HG03135 (cell line): Measurements from ENCODE around the gene CFDP1.

Experiments
- ATAC-seq: cut with Tn5 transposase; IDR thresholded peaks from one replicate; pipeline ENCODE4 v1.9.1; 2021; ENCODE audit warnings: mild to moderate bottlenecking, moderate library complexity; ENCODE audit not compliant: unreplicated experiment

The CFDP1 gene

DNA sequence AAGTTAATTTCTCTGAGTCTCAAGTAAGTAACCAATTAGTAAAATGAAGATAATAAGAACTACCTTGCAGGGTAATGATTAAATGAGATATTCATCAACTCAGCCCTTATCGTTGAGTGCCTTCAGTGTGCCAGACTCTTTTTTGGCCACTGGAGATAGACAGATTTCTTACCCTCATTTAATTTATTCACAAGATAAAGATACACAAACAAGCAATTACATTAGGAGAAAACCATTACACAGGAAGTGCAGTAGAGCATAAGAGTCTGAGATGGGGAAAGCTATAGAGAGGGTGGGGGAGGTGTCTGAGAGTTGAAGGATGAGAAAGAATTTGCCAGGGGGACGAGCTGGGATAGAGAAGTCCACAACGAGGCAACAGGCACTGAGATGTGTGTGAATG, 109.4 kb downstream of the CFDP1 start:
- no peak for ATAC-seq

DNA sequence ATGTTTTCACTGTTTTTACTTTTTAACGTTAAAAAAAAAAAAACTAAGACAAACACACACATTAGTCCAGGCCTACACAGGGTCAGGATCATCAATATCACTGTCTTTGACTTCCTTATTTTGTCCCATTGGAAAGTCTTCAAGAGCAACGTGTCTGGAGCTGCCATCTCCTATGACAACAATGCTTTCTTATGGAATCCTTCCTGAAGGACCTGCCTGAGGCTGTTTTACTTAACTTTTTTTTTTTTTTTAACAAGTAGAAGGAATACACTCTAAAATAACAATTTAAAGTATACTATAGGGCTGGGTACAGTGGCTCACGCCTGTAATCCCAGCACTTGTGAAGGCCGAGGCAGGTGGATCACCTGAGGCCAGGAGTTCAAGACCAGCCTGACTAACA, 110.1 kb downstream of the CFDP1 start:
- no peak for ATAC-seq

DNA sequence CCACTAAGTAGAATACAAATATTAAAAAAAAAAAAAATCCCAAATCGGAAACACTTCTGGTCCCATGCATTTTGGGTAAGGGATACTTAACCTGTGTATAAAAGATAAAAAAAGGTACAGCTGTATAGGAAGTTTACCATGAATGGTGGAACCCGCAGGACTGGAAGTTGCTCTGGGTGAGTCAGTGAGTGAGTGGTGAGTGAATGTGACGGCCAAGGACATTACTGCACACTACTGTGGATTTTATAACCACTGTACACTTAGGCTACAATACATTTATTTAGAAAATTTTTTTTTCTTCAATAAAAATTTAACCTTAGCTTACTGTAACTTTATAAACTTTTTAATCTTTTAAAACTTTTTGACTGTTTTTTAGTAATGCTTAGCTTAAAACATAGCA, 110.6 kb downstream of the CFDP1 start:
- ATAC-seq = no peak

DNA sequence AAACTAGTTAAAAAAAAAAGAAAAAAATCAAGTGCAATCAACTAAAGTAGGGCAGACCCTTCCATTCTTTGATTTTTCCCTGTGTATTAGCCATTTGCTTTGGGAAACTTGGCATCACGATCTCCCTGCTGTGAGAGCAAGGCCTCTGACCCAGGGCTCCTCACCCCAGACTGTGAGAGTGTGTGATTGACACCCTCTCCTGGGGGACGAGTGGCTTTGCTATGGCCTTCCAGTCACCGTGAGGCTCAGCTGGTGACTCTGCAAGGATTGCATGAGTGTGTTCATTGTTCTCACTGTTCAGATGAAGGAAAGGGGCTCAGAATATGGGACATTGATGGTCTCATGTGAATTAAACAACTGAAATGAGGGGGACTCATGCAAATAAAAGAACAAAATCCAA, 112.9 kb downstream of the CFDP1 start:
- peak; percentile 15 for ATAC-seq

DNA sequence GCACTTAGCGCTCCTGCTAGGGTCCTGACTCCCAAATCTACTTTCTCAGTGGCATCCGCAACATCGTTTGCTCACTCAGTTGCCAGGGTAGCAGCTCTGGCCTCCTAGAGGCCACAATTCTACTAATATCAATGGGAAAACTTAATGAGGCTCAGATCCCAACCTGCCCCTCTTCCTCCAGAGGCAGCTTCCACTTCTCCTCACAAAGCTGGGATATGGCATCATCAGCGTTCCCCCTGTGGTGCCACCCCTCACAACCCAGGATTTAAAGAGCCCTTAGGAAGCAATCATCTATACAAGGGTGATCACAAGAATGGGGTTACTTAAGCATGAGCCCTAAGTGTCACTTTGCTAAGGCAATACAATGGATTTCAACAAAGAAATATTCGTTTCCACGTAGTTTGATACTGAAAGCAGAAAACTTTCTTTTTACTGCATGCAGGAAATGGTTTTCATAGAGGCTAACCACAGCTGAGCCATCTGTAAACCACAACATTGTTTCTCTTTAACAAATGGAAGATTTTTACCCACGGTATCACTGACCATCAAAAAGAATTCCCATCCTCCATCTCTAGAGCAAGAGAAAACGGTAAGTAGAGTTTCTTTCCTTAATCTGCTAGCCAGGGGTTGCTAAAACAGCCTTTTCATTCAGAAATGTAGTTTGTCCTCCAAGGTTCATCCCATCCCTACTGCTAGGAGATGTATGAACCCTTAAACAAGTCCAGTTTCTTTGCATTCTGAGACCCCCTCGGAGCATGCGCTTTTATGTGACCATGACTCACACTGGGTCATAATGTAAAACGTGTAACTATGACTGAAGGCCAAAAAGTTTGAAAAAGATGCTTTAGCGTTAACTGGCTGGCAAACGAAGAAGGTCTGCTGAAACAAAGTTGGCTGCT, 113.5 kb downstream of the CFDP1 start:
- peak; percentile 64 for ATAC-seq

DNA sequence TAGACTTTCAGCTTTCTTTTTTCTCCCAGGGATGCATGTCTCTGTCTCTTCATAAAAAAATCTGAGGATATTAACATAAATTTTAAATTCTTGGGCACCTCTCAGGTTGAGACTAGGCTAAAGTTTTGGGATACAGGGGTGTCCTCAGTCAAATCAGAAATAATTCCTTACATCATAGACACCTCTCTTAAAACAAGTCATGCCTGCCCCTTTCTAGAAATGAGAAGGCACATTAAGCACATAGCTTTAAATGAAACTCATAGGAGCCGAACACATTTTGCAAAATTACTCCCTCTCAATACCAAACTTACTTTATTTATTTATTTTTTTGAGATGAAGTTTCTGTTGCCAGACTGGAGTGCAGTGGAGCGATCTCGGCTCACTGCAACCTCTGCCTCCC, 114.6 kb downstream of the CFDP1 start:
- no peak for ATAC-seq

DNA sequence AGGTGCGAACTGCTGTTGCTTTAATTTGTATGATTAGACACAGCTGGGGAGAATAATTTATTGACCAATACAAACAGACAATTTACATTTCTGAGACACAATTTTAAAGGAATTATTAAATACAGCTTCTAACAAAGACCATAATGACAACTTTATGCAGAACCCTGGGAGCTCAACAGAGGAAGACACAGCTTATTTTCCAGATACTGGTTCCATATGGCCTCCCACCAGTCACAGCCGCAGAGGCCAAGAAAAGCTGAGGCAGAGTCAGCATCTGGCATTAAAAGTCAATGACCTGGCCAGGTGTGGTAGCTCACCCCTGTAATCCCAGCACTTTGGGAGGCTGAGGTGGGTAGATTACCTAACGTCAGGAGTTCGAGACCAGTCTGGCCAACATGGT, 115.8 kb downstream of the CFDP1 start:
- no peak for ATAC-seq

DNA sequence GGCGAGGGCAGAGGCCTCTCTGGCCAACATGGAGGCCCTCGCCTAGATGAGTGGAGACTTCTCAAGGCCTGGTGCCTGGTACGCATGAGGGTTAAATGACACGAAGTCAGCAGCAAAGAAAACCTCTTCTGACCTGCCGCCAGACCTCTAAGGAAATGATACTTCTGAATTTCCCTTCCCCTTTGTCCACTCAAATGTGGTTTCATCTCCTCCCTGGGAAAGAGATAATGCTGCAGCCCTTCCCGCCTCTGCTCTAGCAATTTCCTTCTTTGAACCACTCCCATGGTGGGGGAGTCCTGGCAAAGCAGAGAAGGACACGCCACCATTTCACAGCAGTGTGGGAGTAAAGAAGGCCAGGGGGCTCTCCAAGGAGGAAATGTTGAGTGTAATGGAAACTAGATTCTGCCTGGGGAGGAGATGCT, 116.2 kb downstream of the CFDP1 start:
- no peak for ATAC-seq

DNA sequence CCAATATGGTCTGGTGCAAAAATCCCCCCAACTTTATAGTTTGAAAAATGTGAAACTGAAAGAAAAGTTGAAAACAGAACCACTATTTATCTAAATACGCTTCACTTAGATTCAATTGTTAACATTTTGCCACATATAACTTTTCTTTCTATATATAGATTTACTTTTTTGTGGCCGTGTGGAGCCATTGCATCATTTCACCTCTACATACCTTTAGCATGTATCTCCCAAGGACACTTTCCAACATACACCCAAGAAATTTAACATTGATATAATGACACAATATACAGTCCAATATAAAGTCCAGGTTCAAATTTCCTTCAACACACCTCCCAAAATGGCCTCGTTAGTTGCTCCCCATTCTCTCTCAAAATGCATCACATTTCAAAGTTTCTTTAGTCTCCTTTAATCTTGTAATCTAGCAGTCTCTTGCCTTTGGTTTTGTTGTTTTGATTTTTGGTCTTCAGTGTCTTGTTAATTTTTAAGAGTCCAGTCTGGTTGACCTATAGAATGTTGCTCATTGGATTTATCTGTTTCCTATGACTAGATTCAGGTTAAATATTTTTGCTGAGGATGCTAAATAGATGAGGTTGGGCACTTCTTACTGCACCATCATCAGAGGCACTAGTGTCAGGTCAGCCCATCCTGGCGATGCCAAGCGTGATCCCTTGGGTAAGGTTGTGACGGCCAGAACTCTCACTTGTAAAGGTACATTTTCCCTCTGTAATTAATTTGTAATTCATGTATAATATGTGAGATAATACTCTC, 117.6 kb downstream of the CFDP1 start:
- ATAC-seq = no peak

DNA sequence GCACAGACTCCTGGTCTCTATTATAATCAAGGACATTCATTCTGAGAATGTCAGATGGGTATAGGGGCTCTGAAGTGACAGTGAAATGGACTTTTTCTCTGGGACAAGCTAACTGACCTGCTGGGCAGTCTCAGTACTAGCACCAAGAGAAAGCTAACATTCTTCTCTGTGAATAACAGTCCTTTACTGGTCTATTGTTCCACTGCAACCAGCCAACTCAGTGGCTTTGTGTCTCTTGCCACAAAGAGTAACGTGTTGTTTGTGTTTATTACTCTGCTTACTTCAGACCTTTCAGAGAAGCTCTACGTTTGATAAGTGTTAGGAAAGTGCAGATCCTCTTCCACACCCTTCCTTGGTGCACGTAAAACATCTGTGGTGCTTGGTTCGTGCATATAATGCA, 120.4 kb downstream of the CFDP1 start:
- no peak for ATAC-seq

DNA sequence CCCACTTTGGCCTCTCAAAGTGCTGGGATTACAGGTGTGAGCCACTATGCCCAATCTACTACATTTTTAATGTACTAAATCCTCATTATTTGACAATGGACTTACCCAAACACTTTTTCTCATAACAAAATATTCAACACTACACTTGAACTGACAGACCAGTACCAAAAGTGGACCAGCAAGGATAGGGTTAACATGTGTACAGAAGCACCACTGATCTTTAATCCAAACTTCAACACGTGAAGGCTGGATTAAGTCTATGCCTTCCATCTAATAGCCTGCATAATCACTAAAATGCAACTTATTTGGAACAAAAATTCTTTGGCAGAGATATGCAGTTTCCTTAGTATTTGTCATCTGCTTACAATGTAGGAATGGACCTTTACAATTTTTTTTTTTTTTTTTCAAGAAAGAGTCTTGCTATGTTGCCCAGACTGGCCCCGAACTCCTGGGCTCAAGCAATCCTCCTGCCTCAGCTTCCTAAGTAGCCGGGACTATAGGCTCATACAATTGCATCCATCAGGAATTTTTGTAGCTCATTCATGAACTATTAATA, 121.8 kb downstream of the CFDP1 start:
- no peak for ATAC-seq

DNA sequence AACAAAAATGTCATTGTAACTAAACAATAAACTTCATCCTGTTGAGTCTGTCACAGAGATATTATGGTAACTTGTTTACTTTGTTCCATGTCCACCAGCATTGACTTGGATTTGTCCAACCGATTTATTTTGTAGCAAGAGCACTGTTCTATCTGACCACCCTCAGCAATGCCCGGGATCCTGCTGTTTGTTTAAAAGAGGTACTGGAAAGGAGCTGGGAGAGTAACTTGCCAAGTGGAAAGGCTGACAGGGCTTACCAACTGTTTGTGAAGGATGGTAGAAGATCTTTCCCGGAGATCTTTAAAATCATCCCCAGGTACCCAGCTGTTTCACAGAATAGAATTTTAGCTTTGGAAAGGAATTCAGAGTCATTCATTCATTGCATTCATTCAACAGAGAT, 122.8 kb downstream of the CFDP1 start:
- no peak for ATAC-seq

DNA sequence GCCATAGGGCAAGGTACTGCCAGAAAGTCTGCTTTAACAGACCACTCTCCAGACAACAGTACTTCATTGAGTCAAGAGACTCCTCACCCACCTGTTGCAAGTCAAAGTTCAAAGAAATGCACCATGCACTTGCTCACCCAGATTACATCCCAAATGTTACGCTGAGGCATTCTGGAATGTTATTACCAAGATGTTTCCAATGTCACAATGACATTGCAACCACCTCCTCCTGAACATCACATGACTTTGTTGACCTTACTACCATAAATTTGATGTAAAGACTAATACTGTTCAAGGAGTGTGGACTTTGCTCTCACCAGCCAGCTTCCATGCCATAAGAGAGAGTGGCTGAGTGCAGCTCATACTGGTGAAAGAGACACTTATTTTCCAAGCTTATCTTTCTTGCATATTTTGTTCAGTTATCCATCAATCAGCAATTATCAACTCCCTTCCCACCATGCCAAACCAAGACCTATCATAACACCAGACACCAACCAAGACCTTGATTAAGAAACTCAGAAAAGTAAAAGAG, 123.3 kb downstream of the CFDP1 start:
- ATAC-seq = no peak

DNA sequence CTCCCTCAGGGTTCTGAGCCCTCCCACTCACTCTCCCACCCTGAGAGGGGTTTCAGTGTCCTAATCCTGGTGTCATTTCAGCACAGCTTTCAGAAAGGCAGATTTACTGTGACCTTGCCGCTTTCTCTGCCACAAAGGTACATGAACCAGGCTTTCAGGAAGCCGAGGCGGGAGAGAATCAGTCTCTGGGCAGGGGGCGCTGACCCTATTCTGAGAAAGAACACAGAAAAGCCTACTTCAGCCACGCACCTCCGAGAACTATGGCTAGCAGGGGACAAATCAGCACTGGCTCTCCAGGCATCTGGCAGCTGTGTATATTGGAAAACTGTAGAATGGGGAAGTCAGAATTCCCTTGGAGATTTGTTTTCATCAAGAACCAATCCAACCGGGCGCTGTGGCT, 124.1 kb downstream of the CFDP1 start:
- no peak for ATAC-seq

DNA sequence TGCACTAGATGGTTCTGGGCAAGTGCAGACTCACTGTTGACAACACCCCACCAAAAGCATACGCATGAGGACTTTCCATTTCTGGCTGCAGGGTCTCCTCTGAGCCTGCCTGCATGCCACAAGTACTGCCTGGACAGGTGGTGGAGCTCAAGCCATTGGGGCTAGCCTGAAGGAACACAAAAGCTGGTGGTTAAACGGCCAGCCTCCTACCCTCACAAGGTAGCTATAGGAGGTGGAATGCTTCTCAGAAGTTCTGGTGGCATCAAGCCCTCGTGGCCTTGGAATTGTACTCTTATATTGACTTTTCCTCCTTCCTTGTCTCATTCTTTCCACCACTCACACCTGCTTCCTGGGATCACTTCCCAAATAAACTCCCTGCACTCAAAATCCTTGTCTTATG, 125.3 kb downstream of the CFDP1 start:
- ATAC-seq = no peak

DNA sequence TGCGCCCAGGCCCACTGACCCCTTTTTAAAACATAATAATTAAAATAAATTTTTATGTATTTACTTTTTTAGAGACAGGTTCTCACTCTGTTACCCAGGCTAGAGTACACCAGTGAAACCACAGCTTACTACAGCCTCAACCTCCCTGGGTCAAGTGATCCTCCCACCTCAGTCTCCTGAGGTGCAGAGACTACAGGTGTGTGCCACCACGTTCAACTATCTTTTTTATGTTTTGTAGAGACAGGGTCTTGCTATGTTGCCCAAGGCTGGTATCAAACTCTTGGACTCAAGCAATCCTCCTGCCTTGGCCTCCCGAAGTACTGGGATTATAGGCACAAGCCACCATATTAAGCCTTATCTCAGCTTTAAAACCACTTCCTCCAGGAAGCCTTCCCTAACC, 125.8 kb downstream of the CFDP1 start:
- ATAC-seq = no peak

DNA sequence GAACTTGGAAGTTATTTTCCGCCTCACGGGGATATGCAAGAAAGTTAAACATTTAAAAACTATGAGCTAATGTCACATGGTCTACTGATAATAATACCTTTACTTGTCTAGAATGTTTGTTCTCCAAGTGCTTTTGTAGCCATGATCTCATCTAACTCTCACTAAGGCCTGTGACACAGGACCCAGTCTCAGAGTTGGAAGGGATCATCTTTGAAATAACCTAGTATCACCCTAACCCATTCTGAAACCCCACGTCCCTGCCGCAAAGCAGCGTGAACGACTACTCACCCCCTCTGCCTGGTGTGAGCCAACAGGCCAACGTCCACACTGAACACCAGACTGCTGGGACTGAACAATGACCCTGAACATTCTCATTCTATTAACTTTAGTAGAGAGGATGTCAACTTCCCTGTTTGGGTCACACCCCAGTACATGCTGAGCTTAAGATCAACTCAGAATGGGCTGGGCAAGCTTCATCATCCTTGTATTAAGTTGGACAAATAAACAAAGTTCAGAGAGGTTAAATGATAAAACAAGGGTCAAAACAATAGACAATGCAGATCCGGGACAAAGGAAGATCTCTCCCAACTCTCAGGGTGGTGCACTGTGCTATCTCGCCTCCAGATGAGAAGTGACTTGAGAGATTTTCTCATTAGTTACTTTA, 127.1 kb downstream of the CFDP1 start:
- no peak for ATAC-seq

DNA sequence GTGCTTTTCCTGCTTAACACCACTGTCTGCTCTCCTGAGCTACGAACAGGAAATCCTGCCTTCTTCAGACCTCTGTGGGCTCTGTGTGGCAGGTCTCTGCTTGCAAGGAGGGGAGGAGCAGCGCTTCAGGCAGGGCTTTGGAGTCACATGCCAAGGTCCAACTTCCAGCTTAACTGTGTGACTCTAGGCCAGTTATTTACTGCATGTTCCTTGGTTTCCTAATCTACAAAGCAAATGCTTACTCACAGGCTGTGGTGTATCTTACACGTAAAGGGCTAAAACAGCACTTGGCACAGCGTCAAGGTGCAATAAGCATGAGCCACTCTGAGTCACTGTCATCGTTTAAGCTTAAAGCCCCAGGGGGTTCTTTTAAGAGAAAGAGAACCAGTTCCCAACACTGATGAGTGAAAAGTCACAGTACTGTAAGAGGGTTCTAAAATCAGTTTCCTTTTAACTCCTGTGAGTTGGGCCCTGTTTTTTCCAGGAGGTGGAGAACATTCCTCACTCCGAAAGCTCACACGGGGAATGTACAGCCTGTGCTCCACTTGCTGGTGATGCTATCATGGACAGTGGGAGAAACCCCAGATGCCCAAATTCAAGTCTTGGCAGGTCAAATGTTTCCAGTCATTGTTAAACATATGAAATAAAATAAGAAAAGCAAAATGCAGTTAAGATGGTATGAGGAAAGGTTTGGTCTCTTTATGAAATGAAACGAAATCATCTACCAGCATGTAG, 127.8 kb downstream of the CFDP1 start:
- ATAC-seq = peak; percentile 75

DNA sequence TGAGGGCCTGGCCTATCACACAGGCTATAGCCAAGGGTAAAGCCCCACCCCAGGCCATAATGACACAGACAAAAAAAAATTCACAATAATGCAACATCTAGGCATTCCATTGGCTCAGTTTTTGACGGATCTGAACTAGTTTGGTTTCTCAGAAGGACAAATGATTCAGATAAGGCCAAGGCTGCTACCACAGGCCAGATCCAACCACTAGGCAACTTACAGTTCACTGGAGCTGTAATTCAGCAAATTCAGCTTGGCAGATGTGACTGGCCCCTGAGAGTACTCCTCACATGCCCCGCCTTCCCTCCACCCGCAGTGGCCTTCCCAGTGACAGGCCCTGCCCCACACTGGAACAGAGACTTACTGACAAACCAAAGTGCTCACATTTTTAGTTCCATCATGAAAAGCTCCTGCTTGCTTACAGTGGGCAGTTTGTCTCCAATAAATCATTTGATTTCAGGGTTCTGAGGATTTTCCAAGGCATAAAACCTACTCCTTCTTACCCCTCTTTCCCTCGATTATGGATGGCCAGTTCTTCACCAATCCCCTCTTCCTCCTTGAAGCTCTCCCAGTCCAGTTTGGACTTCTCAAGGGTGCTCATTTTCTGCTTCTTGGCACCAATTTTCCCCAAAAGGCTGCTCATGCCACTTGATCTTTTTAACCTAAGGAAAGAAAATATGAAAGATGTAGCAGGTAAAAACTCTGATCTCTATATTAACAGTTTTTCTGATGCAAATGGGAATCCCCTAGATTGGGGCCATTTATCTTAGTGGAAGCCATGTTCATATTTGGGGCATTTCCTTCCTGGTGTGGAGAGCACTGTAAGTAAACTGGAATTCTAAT, 128.6 kb downstream of the CFDP1 start:
- no peak for ATAC-seq

DNA sequence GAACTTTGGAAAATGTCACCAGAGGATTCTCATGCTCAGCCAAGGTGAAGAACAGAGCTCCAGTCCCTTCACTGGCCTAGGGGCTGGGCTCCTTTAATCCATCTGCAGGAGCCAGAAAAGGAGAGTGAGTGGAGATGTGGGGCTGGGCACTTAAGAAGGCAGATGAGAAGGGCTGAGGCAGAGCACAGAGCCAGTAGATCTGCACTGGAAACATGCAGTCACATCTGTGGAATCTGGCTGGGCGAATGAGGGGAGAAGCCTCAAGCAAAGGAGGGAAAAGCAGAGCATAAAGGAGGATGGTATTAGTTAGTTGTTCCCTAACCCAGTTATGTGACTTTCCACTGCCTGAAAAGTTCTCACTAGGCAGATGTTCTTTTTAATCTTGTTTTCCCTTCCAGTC, 131.5 kb downstream of the CFDP1 start:
- ATAC-seq = no peak
